ENCODE measurements around the gene KHNYN. TPM values are rescaled to one million over a fixed set of nuclear protein-coding genes. Genes with fewer than 3 reads are reported as not detected.

KHNYN gene
- total and polyA plus RNA-seq, 10 donors, result 10.9 to 90.6 (median 70.5) TPM

DNA sequence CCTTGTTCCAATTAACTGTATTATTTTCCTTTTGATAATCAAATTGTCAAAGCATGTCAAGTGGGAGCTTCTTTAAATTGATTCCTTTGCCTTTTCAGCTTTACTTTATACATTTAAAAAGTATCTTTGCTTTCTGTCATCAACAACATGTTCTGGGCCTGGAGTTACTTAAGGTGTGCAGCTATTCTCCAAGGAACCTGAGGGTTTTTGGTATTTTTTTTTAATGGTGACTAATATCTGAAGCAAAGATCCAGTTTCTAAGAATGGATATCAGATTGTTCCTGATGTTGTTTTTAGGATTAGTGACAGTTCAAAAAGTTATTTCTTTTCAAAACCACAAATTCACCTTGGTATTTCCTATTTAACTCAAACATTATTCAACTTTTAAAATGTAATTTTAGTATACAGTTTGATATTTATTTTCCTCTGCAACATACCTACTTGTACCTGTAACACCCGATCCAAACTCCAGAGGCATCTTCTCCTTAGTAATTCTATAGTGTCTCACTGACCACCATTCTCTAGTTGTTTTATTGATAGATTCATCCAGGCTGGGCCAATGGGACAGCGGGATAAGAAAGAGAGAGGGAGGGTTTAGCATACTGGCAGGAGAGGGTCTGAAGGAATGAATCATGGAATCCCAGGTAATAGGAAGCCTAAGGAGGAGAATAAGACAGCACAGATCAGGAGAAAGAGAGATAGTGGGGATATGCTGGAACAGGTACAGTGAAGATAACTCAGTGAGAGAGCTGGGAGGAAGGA, 3.4 kb upstream of the KHNYN start:
- DNase-seq, result no peak
- TF ChIP-seq POLR2AphosphoS5 (IDR thresholded peaks at IDR 0.05) (no peak), POLR2A (IDR thresholded peaks at IDR 0.05) (no peak)
- TF ChIP-seq, protein P1, sequence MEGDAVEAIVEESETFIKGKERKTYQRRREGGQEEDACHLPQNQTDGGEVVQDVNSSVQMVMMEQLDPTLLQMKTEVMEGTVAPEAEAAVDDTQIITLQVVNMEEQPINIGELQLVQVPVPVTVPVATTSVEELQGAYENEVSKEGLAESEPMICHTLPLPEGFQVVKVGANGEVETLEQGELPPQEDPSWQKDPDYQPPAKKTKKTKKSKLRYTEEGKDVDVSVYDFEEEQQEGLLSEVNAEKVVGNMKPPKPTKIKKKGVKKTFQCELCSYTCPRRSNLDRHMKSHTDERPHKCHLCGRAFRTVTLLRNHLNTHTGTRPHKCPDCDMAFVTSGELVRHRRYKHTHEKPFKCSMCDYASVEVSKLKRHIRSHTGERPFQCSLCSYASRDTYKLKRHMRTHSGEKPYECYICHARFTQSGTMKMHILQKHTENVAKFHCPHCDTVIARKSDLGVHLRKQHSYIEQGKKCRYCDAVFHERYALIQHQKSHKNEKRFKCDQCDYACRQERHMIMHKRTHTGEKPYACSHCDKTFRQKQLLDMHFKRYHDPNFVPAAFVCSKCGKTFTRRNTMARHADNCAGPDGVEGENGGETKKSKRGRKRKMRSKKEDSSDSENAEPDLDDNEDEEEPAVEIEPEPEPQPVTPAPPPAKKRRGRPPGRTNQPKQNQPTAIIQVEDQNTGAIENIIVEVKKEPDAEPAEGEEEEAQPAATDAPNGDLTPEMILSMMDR (IDR thresholded peaks at IDR 0.05 in 8 of 11, conservative IDR thresholded peaks at IDR 0.05 in 3 of 11), result no peak
- Histone ChIP-seq H3K27ac (no peak overlapping the region), H3K9me3 (no peaks in the 10 kb centered on the region), H3K4me1 (peaks cover 5 to 60% (median 28%) of the 10 kb centered on the region in 6 donors), H3K4me3 (no peak overlapping the region), H3K36me3 (peaks cover 0 to 4% (median 1%) of the 10 kb centered on the region in 6 donors), H3K27me3 (replicated peaks in 1 of 7) (no peaks in the 10 kb centered on the region)
- intact Hi-C loops (cut with DNase I; ENCODE audit: low total_unique reads), result no loop called here
- 91 to 95% (median 94%) methylated on average over 2 of the region's 2 CpGs for WGBS, 5 donors

DNA sequence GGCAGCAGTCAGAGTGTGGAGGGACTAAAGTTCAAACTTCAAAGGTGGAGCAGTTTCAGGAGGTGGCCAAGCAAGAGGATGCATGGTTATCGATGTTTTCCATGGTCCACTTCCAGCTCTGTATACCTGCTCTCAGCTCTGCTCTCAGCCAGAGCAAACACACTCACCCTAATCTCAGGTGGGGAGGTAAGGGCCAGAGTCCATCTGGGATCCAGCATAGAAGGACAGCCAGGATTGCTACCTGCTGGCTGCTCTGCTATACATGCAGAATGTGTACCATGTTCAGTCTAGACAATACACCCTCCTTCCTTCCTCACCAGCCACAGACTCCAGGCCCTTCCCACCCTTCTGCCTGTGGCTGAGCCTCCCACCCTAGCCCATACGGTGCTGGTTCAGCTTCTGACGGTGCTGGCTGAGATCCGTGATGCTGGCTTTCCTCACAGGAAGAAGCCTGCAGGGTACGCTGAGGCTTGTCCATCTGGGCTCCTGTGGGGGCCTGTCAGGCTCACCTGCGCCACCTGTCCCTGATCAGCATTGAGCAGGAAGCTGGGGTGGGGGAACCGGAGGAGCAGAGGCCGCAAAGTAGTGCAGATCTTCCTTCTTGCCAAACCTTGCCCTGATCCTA, 2.7 kb upstream of the KHNYN start:
- H3K36me3 ChIP-seq, result peaks cover 0 to 11% (median 4%) of the 10 kb centered on the region in 6 donors
- H3K27ac ChIP-seq, result no peak overlapping the region
- DNase-seq, result peak; percentile 76
- intact Hi-C loops (cut with DNase I; ENCODE audit: low total_unique reads), result no loop called here
- no peaks in the 10 kb centered on the region for H3K27me3 ChIP-seq (replicated peaks in 1 of 7)
- TF ChIP-seq POLR2AphosphoS5 (IDR thresholded peaks at IDR 0.05), result peak in 1 of 3 donors; percentile 19
- no peak for TF ChIP-seq POLR2A (IDR thresholded peaks at IDR 0.05)
- no peak overlapping the region for H3K4me3 ChIP-seq
- WGBS, 5 donors, result 35 to 57% (median 49%) methylated on average over 8 of the region's 8 CpGs
- peaks cover 12 to 67% (median 35%) of the 10 kb centered on the region in 6 donors for H3K4me1 ChIP-seq
- no peaks in the 10 kb centered on the region for H3K9me3 ChIP-seq

DNA sequence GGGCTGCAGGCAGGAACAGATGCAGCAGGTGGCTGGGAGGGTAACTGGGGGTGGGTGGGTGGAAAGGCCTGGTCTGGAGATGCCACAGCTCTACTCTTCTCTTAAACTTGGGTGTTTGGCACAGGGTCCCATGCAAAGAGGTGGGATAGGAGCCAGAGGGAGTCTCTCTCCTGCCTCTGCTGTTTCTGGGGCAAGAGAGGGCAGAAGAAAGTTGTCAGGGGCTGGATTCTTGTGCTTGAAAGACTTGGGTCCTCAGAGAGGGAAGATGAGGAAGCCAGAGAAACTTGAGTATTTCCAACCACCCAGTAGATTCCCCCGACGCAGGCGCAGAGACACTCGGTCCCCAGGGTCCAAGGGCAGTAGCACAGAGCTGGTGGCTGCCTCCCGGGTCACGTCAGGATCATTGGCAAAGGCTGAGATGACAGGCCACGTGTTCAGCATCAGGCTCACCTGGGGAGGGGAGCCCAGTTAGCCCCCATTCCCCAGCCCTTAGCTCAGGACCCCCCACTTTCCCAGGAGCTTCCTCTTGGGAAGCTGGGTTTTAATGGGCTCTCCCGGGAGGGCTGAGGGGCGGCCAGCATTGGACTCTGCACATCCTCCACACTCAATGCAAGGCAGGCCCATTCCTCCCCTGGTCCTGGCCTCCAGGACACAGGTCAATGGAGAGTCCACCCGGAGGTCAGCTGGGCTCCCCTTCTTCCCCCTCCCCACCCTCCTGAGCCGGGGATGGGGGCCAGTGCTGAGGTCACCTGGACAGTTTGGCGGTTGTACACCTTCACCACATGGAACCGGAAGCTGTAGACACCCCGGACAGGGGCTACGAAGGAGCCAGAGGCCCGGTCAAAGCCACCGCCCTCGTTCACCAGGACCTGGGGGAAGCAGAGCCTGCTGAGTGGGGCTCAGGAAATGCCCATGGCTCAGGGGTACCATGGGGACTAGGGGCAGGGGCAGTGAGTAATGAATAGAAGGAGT, 1.9 kb upstream of the KHNYN start:
- H3K9me3 ChIP-seq, result no peaks in the 10 kb centered on the region
- peak overlapping the region in 1 of 8 donors; percentile 98 for H3K27ac ChIP-seq
- peak; percentile 78 for DNase-seq
- 82 to 87% (median 85%) methylated on average over 15 to 18 of the region's 18 CpGs for WGBS, 5 donors
- no peak for TF ChIP-seq POLR2AphosphoS5 (IDR thresholded peaks at IDR 0.05)
- TF ChIP-seq, protein P1 (IDR thresholded peaks at IDR 0.05 in 8 of 11, conservative IDR thresholded peaks at IDR 0.05 in 3 of 11), result no peak
- no peak for TF ChIP-seq POLR2A (IDR thresholded peaks at IDR 0.05)
- intact Hi-C loops (cut with DNase I; ENCODE audit: low total_unique reads), result no loop called here
- no peaks in the 10 kb centered on the region for H3K27me3 ChIP-seq (replicated peaks in 1 of 7)
- peaks cover 0 to 19% (median 12%) of the 10 kb centered on the region in 6 donors for H3K36me3 ChIP-seq
- H3K4me1 ChIP-seq, result peaks cover 20 to 69% (median 42%) of the 10 kb centered on the region in 6 donors
- no peak overlapping the region for H3K4me3 ChIP-seq

DNA sequence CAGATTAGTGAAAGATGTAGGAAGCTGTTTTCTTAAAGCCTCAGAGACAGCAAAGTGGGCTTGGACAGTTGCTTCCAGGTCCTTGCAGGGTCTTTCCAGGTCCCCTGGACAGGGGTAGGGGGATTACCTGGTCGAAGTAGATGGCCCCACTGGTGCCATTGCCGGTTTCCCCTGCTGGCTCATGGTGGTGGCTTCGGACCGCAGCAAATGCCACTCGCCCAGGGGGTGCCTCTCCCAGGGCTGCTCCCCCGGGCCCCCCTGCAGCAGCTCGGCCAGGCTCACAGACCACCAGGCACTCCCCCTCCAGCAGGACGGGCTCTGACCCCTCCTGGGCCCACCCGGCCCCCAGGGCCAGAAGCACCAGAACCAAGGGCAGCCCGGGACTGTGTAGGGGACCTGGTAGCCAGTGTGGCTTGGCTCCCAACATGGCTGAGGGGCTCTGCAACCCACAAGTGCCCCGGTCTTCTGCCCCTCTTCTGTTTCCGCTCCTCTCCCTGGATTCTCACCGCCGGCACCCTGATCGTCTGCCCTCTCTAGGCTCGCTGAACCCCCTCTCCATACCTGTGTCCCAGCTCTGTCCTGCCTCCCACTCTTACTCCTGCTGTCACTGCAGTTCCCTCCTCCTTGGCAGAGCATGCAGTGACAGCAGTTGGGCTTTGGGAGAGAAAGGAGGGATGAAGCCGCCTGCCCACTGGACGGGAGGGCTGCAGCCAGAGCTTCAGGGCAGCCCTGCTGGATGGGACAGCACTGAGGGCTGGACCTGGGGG, 943 bp upstream of the KHNYN start:
- DNase-seq, result peak; percentile 85

More for the DNA sequence above, 943 bp upstream of the KHNYN start:
- H3K27me3 ChIP-seq (replicated peaks in 1 of 7), result no peaks in the 10 kb centered on the region
- H3K4me3 ChIP-seq, result peak overlapping the region in 6 of 8 donors; percentile 64 to 91 (median 76)
- TF ChIP-seq, protein P1 (IDR thresholded peaks at IDR 0.05 in 8 of 11, conservative IDR thresholded peaks at IDR 0.05 in 3 of 11), result no peak
- TF ChIP-seq POLR2A (IDR thresholded peaks at IDR 0.05) (no peak), POLR2AphosphoS5 (IDR thresholded peaks at IDR 0.05) (no peak)
- WGBS, 5 donors, result 86 to 94% (median 92%) methylated on average over 14 to 18 of the region's 18 CpGs
- no peaks in the 10 kb centered on the region for H3K9me3 ChIP-seq
- intact Hi-C loops (cut with DNase I; ENCODE audit: low total_unique reads), result no loop called here
- peaks cover 0 to 29% (median 22%) of the 10 kb centered on the region in 6 donors for H3K36me3 ChIP-seq
- H3K27ac ChIP-seq, result peak overlapping the region; percentile 97 to 100 (median 98)
- peaks cover 20 to 76% (median 43%) of the 10 kb centered on the region in 6 donors for H3K4me1 ChIP-seq

Measured in spleen (tissue), 11 donors.